Measurements from ENCODE around the gene PAX5. TPM values are rescaled to one million over a fixed set of nuclear protein-coding genes. Genes with fewer than 3 reads are reported as not detected.

Gene PAX5
- polyA plus RNA-seq, 1 donor from 2014 or later, result not detected

DNA sequence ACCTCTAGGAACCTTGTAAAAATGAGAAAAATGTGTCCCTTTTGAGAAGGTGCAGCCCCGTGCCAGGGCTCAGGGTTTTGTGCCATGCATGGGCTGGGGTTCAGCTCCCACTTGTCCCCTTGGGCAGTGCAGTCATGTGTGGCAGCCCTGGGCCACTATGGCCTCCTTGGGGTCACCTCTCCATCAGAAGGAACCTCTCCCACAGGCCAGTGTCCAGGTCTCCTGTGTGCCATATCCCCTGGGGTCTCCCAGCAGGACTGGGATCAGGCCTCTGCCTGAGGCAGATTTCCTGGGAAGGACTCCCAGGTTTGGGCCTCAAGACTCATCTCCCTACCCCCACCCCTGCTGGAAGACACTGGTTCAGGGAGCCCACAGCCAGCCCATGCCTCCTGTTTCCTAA lies 189.1 kb downstream of the PAX5 start:
- H3K27ac ChIP-seq (ENCODE audit: low read length), result no peak overlapping the region
- H3K27me3 ChIP-seq (ENCODE audit: insufficient read depth, low read depth, low read length), result no peaks in the 10 kb centered on the region
- no peaks in the 10 kb centered on the region for H3K36me3 ChIP-seq (ENCODE audit: insufficient read depth, low read length)
- no peak overlapping the region for H3K4me3 ChIP-seq (ENCODE audit: low read length)
- H3K9me2 ChIP-seq (ENCODE audit: insufficient read depth, low read length), result no peaks in the 10 kb centered on the region
- H3K9me3 ChIP-seq (ENCODE audit: low read length), result no peaks in the 10 kb centered on the region
- H2AFZ ChIP-seq (ENCODE audit: low read depth, low read length), result no peak overlapping the region
- no peaks in the 10 kb centered on the region for H3F3A ChIP-seq (ENCODE audit: insufficient read depth, low read length, poor library complexity, severe bottlenecking)
- no peaks in the 10 kb centered on the region for H3K79me2 ChIP-seq (replicated peaks; ENCODE audit: insufficient read depth, low read length)
- no peak overlapping the region for H3K4me2 ChIP-seq (ENCODE audit: low read length)
- no peaks in the 10 kb centered on the region for H4K20me1 ChIP-seq (ENCODE audit: insufficient read depth)
- no peak overlapping the region for H3K9ac ChIP-seq (ENCODE audit: low read length)
- TF ChIP-seq RAD21 (conservative IDR thresholded peaks at IDR 0.05) (no peak), EP300 (conservative IDR thresholded peaks at IDR 0.05; ENCODE audit: poor library complexity, severe bottlenecking) (no peak), MXI1 (conservative IDR thresholded peaks at IDR 0.05; ENCODE audit: poor library complexity, severe bottlenecking) (no peak), POLR2AphosphoS5 (IDR thresholded peaks at IDR 0.05) (no peak), EZH2 (IDR thresholded peaks at IDR 0.05; ENCODE audit: borderline replicate concordance, insufficient read depth, low read length, poor library complexity, severe bottlenecking) (no peak), REST (IDR thresholded peaks at IDR 0.05; ENCODE audit: borderline replicate concordance) (no peak), TAF1 (IDR thresholded peaks at IDR 0.05; ENCODE audit: low read depth) (no peak), SMC3 (conservative IDR thresholded peaks at IDR 0.05; ENCODE audit: poor library complexity) (no peak)
- TF ChIP-seq, protein P1, sequence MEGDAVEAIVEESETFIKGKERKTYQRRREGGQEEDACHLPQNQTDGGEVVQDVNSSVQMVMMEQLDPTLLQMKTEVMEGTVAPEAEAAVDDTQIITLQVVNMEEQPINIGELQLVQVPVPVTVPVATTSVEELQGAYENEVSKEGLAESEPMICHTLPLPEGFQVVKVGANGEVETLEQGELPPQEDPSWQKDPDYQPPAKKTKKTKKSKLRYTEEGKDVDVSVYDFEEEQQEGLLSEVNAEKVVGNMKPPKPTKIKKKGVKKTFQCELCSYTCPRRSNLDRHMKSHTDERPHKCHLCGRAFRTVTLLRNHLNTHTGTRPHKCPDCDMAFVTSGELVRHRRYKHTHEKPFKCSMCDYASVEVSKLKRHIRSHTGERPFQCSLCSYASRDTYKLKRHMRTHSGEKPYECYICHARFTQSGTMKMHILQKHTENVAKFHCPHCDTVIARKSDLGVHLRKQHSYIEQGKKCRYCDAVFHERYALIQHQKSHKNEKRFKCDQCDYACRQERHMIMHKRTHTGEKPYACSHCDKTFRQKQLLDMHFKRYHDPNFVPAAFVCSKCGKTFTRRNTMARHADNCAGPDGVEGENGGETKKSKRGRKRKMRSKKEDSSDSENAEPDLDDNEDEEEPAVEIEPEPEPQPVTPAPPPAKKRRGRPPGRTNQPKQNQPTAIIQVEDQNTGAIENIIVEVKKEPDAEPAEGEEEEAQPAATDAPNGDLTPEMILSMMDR (IDR thresholded peaks at IDR 0.05; ENCODE audit: poor library complexity, severe bottlenecking), result no peak

- H3K9ac ChIP-seq (ENCODE audit: low read length), result no peak overlapping the region
- no peak overlapping the region for H3K4me3 ChIP-seq (ENCODE audit: low read length)
- H3F3A ChIP-seq (ENCODE audit: insufficient read depth, low read length, poor library complexity, severe bottlenecking), result no peaks in the 10 kb centered on the region
- no peak overlapping the region for H3K4me2 ChIP-seq (ENCODE audit: low read length)
- no peaks in the 10 kb centered on the region for H3K9me2 ChIP-seq (ENCODE audit: insufficient read depth, low read length)
- no peaks in the 10 kb centered on the region for H4K20me1 ChIP-seq (ENCODE audit: insufficient read depth)
- no peaks in the 10 kb centered on the region for H3K9me3 ChIP-seq (ENCODE audit: low read length)
- H3K79me2 ChIP-seq (replicated peaks; ENCODE audit: insufficient read depth, low read length), result no peaks in the 10 kb centered on the region
- H2AFZ ChIP-seq (ENCODE audit: low read depth, low read length), result no peak overlapping the region
- no peaks in the 10 kb centered on the region for H3K27me3 ChIP-seq (ENCODE audit: insufficient read depth, low read depth, low read length)
- H3K27ac ChIP-seq (ENCODE audit: low read length), result no peak overlapping the region
- no peaks in the 10 kb centered on the region for H3K36me3 ChIP-seq (ENCODE audit: insufficient read depth, low read length)
- TF ChIP-seq SMC3 (conservative IDR thresholded peaks at IDR 0.05; ENCODE audit: poor library complexity), result no peak
- TF ChIP-seq, protein P1 (IDR thresholded peaks at IDR 0.05; ENCODE audit: poor library complexity, severe bottlenecking), result no peak
- TF ChIP-seq POLR2AphosphoS5 (IDR thresholded peaks at IDR 0.05), result no peak
- TF ChIP-seq EP300 (conservative IDR thresholded peaks at IDR 0.05; ENCODE audit: poor library complexity, severe bottlenecking), result no peak
- no peak for TF ChIP-seq MXI1 (conservative IDR thresholded peaks at IDR 0.05; ENCODE audit: poor library complexity, severe bottlenecking)
- no peak for TF ChIP-seq EZH2 (IDR thresholded peaks at IDR 0.05; ENCODE audit: borderline replicate concordance, insufficient read depth, low read length, poor library complexity, severe bottlenecking)
- TF ChIP-seq TAF1 (IDR thresholded peaks at IDR 0.05; ENCODE audit: low read depth), result no peak
- no peak for TF ChIP-seq RAD21 (conservative IDR thresholded peaks at IDR 0.05)
- TF ChIP-seq REST (IDR thresholded peaks at IDR 0.05; ENCODE audit: borderline replicate concordance), result no peak
Observed at GRCh38 chr9:36843964-36844363, 190.1 kb downstream of the PAX5 start.
